Stromal cell of bone marrow (primary cell): ENCODE data around the gene LIME1.
A peak's percentile ranks its signal among the peaks of the same experiment; 100 is the strongest.

Experiments
- DNase-seq: peaks from one replicate; pipeline ENCODE4 v3.0.0-alpha.2; 2012; ENCODE audit warnings: low read depth

LIME1 gene

GRCh38 chr20:63739130-63740069 lies 2.9 kb downstream of the LIME1 start, which contains the start of gene SLC2A4RG:
SLC2A4RG (plus strand) TSS chr20:63739776; CDS start chr20:63739913, 137 bp downstream.
- DNase-seq: peak; percentile 70

GRCh38 chr20:63740070-63740626 lies 3.7 kb downstream of the LIME1 start:
- DNase-seq: peak; percentile 19

GRCh38 chr20:63740627-63741353 lies 4.3 kb downstream of the LIME1 start:
- DNase-seq: peak; percentile 86

- DNase-seq: no peak
Measured at GRCh38 chr20:63741354-63741675, 4.9 kb downstream of the LIME1 start.

- DNase-seq: no peak
Measured at GRCh38 chr20:63741676-63742380, 5.4 kb downstream of the LIME1 start.

GRCh38 chr20:63742381-63743024 lies 6.0 kb downstream of the LIME1 start:
- DNase-seq: no peak

- DNase-seq: no peak
Measured at GRCh38 chr20:63743210-63743970, 6.9 kb downstream of the LIME1 start.

GRCh38 chr20:63744158-63744557 lies 7.7 kb downstream of the LIME1 start:
- DNase-seq: no peak

GRCh38 chr20:63744574-63745423 lies 8.3 kb downstream of the LIME1 start:
- DNase-seq: no peak

GRCh38 chr20:63745424-63745805 lies 9.0 kb downstream of the LIME1 start:
- DNase-seq: no peak

GRCh38 chr20:63745961-63746731 lies 9.7 kb downstream of the LIME1 start:
- no peak for DNase-seq

- no peak for DNase-seq
Measured at GRCh38 chr20:63746751-63747315, 10.4 kb downstream of the LIME1 start.

GRCh38 chr20:63747622-63748069 lies 11.2 kb downstream of the LIME1 start:
- no peak for DNase-seq

GRCh38 chr20:63748070-63748933 lies 11.8 kb downstream of the LIME1 start:
- DNase-seq: no peak

- DNase-seq: no peak
Measured at GRCh38 chr20:63748934-63749270, 12.4 kb downstream of the LIME1 start.

GRCh38 chr20:63749597-63750508 lies 13.4 kb downstream of the LIME1 start:
- DNase-seq: no peak
